GM18858 (cell line): Measurements from ENCODE around the gene TADA2A.

ENCODE experiments used
- ATAC-seq: cut with Tn5 transposase; IDR thresholded peaks from one replicate; pipeline ENCODE4 v1.9.1; 2021; ENCODE audit not compliant: unreplicated experiment

The TADA2A gene

GRCh38 chr17:37461668-37462067, 55.0 kb downstream of the TADA2A start:
- ATAC-seq = no peak

GRCh38 chr17:37462492-37462891, 55.8 kb downstream of the TADA2A start:
- ATAC-seq = no peak

DNA sequence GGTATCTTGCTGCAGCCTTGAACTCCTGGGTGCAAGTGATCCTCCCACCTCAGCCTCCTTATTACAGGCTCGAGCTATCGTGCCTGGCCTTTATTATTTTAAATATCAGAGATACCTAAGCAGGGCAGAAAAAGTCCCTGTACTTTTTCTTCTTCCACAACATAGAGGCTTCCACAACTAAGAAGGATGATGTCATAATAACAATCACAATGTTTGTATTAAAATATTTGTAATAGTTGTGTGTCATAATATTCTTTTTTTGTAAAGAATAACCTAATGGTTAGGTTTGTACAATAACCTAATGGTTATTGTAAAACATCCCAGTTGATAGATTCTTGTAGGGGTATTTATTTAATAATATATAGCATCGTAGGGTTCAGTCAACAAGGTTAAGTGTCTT, 56.4 kb downstream of the TADA2A start:
- no peak for ATAC-seq

DNA sequence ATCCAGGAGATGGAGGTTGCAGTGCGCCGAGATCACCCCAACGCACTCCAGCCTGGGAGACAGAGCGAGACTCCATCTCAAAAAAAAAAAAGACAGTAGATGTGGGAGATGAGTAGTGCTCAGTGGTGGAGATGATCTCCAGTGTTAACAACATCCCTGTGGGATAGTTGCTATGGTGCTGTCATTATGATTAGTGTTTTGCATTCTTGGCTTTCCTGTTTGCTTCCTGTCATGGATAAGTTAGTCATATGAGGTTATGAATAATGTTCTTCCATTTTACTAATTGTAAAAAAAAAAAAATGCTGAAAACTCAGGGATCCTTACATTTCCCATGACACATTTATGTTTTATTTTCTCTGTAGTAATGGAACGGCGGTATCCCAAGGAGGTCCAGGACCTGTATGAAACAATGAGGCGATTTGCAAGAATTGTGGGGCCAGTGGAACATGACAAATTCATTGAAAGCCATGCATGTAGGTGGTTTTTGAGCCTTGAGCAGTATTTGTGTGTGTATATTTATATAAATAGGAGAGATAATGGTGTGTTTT, 58.5 kb downstream of the TADA2A start:
- no peak for ATAC-seq

- ATAC-seq = no peak
Observed at GRCh38 chr17:37466471-37466870, 59.8 kb downstream of the TADA2A start.

DNA sequence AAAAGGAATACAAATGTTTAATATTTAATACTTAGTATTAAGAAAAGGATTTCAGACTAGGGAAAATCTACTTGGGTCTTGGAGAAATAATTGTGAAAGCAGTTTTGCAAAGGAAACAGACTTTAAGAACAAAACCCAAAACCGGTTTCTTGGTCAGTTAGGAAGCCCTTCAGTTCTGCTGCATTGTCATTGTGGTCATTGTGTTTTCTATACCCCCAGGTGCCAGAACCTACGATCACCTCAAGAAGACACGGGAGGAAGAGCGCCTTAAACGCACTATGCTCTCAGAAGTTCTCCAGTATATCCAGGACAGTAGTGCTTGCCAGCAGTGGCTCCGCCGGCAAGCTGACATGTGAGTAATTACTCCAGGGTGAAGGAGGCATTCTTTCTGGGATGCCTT, 63.5 kb downstream of the TADA2A start:
- no peak for ATAC-seq

- ATAC-seq = no peak
Observed at GRCh38 chr17:37475731-37476420, 69.2 kb downstream of the TADA2A start.

DNA sequence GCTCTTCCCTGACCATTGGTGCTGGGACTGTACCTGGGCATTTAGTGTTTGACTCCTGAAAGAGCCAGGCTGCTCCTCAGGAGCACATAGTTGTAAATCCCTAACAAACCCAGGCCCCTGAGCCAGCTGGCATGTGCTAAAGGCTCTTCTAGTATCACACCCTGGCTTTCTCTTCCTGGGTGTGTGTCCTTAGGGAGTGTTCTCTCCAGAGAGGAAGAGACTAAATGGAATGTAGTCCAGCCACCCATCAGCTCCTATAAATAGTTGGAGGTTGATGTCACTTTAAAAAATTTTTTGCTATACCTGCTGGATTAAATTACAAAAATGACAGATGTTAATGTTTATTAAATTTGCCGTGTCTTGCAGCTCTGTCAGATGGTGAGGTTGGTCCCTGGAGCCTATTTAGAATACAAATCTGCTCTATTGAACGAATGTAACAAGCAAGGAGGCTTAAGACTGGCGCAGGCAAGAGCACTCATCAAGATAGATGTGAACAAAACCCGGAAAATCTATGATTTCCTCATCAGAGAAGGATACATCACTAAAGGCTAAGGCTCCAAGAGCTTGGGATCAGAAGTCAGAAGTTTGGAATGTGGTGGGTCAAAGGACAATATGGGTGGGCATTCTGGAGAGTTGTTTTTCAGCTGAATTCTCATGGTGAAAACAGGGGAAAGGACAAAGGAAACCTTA, 69.9 kb downstream of the TADA2A start:
- ATAC-seq = no peak

GRCh38 chr17:37478187-37478586, 71.5 kb downstream of the TADA2A start:
- no peak for ATAC-seq

DNA sequence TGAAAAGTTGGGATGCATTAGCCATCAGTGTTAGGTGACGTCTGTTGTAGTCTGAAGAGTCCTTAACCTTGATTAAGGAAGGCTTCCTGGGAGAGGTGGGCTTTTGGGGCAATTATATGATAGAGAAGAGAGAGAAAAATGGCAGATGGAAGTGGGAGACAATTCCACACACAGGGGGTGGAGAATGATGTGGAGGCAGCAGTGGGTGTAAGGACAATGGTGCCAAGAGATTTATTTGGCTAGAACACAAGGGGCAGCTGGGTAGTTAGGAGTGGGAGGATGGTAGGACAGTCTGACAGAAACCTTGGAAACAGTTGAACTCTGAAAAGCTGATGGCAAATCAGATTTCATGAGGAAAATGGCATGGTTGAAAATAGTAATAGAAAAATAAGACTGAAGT, 72.3 kb downstream of the TADA2A start:
- no peak for ATAC-seq

GRCh38 chr17:37480427-37480826, 73.7 kb downstream of the TADA2A start:
- no peak for ATAC-seq

GRCh38 chr17:37481001-37481665, 74.4 kb downstream of the TADA2A start:
- ATAC-seq = no peak

DNA sequence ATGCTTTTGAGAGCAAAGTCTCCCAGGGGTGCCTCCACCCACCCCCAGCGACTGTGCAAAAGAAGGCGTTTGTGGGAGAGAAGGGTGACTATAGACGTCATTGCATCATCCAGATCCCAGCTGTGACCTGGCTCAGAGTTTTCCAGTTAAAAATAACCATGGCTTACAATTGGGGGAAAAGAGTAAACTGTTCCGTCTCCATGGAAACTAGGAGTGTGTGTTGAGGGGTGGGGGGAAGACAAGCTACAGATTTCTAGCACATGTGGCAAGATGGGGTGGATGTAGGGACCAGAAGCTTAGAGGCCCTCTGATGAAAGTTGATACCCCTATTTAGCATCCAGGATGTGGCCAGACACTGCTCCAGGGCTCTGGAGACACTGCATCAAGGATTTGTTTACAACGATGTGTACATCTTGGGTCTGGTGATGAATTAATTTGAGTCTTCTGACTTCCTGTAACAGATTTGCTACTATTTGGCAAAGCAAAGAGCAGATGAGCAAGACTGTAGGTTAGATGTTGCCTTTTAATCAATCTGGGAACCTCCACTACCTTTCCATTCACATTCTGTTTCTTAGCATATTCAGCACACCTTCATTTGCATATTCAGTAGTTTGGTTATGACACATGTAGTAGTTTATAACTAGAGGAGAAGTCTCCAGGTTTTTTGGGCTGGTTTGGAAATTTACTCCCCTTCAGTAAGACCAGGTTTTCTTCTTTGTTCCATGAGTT, 76.8 kb downstream of the TADA2A start:
- ATAC-seq = no peak

- ATAC-seq = no peak
Observed at GRCh38 chr17:37485938-37486570, 79.4 kb downstream of the TADA2A start.

GRCh38 chr17:37488009-37488604, 81.4 kb downstream of the TADA2A start:
- ATAC-seq = no peak

DNA sequence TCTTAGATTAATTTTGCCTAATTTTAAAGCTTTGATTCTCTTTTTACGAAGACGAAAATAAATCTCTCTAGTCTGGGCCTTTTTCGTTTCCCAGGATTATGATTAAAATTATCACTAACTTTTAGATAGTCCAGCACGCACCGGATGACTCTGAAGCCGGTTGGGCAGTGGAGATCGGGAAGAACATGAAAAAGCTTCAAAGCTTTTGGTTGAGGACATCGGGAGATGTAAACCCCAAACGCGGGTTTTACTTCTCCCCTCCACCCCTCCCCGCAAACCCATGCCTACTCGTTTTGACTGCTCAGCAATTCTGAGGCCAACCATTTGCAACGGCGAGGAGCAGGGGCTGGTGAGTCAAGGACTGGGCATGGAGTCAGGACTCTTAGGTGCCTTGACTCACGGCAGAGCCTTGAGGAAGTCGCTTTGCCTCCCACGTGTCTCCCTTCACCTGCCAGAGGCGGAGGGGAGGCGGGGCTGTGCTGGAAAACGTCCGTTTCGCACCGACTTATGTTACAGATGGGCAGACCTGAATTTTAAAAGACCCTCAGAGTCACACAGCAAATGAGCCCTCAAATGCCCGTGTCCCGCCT, 82.0 kb downstream of the TADA2A start:
- ATAC-seq = no peak

DNA sequence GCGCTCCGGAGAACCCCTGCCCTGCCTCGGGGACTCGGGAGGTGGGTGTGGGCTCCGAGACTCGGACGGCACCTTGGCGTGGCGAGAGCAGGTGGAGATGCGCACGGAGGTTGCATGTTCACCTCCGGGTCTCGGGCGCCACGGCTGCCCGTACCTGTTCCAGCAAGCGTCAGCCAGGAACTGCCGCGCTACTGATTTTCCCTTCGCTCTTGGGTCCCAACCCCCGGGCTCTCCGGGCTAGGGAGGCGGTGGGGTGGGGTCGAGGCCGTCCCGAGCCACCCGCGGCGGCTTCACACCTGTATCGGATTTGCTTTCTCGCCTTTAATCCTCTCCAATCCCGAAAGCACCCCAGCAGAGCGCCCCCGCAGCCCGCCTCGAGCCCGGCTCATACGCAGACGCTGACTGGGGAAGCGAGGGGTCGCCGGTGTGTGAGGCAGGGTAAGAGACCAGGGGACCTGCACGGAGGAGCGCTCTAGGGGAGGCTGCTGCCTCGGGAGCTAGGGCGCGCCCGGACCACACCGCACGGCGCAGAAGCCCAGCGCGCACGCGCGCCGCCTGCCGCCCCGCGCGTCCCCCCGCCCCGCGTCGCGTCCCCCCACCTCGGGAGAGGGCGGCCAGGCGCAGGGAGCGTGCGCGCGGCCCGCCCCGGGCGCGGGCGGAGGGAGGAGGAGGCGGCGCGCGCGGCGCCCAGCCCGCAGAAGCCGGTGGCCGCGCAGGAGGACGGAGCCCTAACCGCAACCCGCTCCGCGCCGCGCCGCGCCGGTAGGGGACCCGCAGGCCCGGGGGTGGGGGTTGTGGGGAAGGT, 82.7 kb downstream of the TADA2A start, which contains the start of gene DUSP14:
TSS of gene DUSP14 (plus strand) at position 695 of the 805 bp plus-strand sequence. CDS start 22,382 bp downstream, outside the sequence.
- no peak for ATAC-seq

DNA sequence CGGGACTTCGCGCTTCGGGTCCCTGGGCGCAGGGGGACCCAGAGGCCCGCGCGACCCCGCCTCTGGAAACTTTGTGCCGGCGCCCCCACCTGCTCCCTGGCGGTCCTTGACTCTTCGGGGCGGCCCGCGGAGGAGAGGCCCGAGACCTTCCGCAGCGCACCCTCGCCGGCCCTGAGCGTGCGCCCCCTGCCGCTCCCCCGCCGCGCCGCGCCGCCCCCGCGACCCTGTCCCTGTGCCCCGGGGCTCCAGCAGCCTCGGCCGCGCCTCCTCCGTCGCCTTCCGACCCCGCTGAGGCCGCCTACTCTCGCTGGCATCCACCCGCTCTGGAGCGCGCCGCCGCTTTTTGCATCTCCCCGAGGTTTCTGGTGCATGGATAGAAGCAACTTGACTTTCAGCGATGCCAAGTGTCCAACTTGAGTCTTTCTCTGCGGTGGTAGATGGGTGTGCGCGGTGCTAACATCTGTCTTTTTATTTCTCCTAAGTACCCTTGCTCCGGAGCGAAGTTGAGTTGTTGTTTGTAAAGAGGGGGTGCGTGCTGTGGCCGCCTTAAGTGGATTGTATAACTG, 83.4 kb downstream of the TADA2A start:
- ATAC-seq = no peak
